ENCODE data around the gene MACROD1. TPM values are rescaled to one million over a fixed set of nuclear protein-coding genes. Genes with fewer than 3 reads are reported as not detected.
A peak's percentile ranks its signal among the peaks of the same experiment; 100 is the strongest.

MACROD1 gene
- total and polyA plus RNA-seq, 9 of the 15 experiments (the other 6 are each of a cell fraction or from before 2014, with no cell fraction given): 1.1 to 60.0 (median 26.4) TPM

DNA sequence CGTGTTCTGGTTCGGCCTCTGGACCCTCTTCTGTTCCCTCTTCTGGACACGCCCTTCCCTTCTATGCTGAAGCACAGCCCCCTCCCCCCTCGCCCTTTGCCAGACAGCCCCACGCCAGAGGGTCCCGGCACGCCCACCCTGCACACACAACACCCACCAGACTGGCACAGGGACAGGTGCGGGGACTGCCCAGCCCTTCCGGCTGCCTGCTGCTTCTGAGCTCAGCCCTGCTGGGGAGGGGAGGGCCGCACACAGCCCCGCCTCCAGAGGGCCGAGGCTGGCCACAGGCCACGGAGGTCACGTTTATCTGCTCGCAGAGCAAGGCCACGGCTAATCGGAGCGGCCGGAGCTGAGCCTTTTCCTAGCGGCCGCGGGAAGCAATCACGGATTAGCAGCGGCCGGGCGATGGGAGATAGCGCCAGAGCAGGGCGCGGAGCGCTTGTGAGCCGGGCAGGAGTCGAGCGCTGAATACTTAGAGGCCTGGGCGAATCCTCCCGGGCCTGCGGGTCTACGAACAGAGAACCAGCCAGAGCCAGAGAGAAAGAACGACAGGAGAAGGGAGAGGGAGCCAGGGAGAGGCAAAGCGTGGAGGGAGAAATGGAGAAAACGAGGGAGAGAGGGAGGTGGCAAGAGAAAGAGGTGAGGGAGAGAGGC, 158.2 kb downstream of the MACROD1 start (continued):
- TF ChIP-seq, protein P1, sequence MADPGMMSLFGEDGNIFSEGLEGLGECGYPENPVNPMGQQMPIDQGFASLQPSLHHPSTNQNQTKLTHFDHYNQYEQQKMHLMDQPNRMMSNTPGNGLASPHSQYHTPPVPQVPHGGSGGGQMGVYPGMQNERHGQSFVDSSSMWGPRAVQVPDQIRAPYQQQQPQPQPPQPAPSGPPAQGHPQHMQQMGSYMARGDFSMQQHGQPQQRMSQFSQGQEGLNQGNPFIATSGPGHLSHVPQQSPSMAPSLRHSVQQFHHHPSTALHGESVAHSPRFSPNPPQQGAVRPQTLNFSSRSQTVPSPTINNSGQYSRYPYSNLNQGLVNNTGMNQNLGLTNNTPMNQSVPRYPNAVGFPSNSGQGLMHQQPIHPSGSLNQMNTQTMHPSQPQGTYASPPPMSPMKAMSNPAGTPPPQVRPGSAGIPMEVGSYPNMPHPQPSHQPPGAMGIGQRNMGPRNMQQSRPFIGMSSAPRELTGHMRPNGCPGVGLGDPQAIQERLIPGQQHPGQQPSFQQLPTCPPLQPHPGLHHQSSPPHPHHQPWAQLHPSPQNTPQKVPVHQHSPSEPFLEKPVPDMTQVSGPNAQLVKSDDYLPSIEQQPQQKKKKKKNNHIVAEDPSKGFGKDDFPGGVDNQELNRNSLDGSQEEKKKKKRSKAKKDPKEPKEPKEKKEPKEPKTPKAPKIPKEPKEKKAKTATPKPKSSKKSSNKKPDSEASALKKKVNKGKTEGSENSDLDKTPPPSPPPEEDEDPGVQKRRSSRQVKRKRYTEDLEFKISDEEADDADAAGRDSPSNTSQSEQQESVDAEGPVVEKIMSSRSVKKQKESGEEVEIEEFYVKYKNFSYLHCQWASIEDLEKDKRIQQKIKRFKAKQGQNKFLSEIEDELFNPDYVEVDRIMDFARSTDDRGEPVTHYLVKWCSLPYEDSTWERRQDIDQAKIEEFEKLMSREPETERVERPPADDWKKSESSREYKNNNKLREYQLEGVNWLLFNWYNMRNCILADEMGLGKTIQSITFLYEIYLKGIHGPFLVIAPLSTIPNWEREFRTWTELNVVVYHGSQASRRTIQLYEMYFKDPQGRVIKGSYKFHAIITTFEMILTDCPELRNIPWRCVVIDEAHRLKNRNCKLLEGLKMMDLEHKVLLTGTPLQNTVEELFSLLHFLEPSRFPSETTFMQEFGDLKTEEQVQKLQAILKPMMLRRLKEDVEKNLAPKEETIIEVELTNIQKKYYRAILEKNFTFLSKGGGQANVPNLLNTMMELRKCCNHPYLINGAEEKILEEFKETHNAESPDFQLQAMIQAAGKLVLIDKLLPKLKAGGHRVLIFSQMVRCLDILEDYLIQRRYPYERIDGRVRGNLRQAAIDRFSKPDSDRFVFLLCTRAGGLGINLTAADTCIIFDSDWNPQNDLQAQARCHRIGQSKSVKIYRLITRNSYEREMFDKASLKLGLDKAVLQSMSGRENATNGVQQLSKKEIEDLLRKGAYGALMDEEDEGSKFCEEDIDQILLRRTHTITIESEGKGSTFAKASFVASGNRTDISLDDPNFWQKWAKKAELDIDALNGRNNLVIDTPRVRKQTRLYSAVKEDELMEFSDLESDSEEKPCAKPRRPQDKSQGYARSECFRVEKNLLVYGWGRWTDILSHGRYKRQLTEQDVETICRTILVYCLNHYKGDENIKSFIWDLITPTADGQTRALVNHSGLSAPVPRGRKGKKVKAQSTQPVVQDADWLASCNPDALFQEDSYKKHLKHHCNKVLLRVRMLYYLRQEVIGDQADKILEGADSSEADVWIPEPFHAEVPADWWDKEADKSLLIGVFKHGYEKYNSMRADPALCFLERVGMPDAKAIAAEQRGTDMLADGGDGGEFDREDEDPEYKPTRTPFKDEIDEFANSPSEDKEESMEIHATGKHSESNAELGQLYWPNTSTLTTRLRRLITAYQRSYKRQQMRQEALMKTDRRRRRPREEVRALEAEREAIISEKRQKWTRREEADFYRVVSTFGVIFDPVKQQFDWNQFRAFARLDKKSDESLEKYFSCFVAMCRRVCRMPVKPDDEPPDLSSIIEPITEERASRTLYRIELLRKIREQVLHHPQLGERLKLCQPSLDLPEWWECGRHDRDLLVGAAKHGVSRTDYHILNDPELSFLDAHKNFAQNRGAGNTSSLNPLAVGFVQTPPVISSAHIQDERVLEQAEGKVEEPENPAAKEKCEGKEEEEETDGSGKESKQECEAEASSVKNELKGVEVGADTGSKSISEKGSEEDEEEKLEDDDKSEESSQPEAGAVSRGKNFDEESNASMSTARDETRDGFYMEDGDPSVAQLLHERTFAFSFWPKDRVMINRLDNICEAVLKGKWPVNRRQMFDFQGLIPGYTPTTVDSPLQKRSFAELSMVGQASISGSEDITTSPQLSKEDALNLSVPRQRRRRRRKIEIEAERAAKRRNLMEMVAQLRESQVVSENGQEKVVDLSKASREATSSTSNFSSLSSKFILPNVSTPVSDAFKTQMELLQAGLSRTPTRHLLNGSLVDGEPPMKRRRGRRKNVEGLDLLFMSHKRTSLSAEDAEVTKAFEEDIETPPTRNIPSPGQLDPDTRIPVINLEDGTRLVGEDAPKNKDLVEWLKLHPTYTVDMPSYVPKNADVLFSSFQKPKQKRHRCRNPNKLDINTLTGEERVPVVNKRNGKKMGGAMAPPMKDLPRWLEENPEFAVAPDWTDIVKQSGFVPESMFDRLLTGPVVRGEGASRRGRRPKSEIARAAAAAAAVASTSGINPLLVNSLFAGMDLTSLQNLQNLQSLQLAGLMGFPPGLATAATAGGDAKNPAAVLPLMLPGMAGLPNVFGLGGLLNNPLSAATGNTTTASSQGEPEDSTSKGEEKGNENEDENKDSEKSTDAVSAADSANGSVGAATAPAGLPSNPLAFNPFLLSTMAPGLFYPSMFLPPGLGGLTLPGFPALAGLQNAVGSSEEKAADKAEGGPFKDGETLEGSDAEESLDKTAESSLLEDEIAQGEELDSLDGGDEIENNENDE (IDR thresholded peaks at IDR 0.05; ENCODE audit: low read depth, low read length): peak; percentile 20
- TF ChIP-seq ZSCAN29 (IDR thresholded peaks at IDR 0.05) (no peak), ADNP (tag; IDR thresholded peaks at IDR 0.05) (no peak), KDM1A (IDR thresholded peaks at IDR 0.05) (peak; percentile 100), CCAR2 (IDR thresholded peaks at IDR 0.05; ENCODE audit: low read depth, low read length) (no peak), FOXA3 (CRISPR knock-in tag; conservative IDR thresholded peaks at IDR 0.05 in 1 of 2, IDR thresholded peaks at IDR 0.05 in 1 of 2) (no peak), ZNF695 (CRISPR knock-in tag; IDR thresholded peaks at IDR 0.05) (no peak), RBM17 (IDR thresholded peaks at IDR 0.05; ENCODE audit: borderline replicate concordance, low read depth, low read length) (no peak), EGR1 (conservative IDR thresholded peaks at IDR 0.05) (no peak), ZNF217 (CRISPR knock-in tag; IDR thresholded peaks at IDR 0.05) (no peak), SIN3B (IDR thresholded peaks at IDR 0.05; ENCODE audit: low read depth) (no peak)
- TF ChIP-seq, protein P2, sequence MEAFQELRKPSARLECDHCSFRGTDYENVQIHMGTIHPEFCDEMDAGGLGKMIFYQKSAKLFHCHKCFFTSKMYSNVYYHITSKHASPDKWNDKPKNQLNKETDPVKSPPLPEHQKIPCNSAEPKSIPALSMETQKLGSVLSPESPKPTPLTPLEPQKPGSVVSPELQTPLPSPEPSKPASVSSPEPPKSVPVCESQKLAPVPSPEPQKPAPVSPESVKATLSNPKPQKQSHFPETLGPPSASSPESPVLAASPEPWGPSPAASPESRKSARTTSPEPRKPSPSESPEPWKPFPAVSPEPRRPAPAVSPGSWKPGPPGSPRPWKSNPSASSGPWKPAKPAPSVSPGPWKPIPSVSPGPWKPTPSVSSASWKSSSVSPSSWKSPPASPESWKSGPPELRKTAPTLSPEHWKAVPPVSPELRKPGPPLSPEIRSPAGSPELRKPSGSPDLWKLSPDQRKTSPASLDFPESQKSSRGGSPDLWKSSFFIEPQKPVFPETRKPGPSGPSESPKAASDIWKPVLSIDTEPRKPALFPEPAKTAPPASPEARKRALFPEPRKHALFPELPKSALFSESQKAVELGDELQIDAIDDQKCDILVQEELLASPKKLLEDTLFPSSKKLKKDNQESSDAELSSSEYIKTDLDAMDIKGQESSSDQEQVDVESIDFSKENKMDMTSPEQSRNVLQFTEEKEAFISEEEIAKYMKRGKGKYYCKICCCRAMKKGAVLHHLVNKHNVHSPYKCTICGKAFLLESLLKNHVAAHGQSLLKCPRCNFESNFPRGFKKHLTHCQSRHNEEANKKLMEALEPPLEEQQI (IDR thresholded peaks at IDR 0.05): no peak
- TF ChIP-seq, protein P3, sequence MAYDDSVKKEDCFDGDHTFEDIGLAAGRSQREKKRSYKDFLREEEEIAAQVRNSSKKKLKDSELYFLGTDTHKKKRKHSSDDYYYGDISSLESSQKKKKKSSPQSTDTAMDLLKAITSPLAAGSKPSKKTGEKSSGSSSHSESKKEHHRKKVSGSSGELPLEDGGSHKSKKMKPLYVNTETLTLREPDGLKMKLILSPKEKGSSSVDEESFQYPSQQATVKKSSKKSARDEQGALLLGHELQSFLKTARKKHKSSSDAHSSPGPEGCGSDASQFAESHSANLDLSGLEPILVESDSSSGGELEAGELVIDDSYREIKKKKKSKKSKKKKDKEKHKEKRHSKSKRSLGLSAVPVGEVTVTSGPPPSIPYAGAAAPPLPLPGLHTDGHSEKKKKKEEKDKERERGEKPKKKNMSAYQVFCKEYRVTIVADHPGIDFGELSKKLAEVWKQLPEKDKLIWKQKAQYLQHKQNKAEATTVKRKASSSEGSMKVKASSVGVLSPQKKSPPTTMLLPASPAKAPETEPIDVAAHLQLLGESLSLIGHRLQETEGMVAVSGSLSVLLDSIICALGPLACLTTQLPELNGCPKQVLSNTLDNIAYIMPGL (CRISPR knock-in tag; IDR thresholded peaks at IDR 0.05): 0 out of 2 replicates have a peak, but pooled peaks have one; percentile 40
